DLD1 (cell line): ENCODE results near the gene ACOX3.
"Not testable (repeated sequence)": the region's sequence is repeated elsewhere in the genome, so short reads cannot be mapped to it uniquely, and the experiment has no call there.

Experiments
- in situ Hi-C: cut with HindIII; loops from 2 replicates; pipeline ENCODE4 v1.10.0; 2017; ENCODE audit warnings: low sequenced_read_pairs

The ACOX3 gene

DNA sequence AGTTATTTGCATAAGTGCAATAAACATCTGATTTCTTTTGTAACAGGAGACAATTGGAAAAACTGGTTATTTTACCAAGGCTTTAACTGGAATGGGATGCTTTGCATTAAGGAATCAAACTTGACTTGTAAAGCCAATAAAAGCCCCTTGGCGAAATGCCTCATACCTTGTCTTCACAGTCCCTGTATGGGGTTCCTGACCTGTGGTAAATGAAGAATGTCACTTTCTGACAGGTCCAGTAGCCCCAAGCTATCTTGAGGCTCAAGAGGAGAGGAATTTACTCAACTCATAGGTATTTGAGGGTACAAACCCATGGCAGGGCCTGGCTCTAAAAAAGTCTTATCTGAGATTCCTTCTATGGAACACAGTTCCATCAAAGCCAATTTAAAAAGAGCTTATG, 78.0 kb downstream of the ACOX3 start:
- in situ Hi-C loops, result no loop called here

DNA sequence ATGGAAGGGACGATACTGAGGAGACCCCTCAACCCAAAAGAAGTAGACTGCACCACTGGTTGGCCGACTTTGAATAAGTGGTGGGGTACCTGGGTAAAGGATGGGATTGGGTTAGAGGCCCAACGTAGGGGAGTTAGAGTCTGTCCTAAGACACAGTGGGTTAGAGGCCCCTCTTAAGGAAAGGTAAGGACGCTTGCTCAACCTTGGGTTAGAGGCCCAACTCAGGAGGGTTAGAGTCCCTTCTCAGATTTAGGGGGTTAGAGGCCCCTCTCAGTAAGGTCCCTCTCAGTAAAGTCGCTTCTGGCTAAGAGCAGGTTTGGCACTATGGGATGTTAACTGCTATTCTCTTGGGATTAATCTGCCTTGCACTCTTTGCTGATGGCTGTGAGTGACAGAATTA, 81.3 kb downstream of the ACOX3 start:
- in situ Hi-C loops, result no loop called here

DNA sequence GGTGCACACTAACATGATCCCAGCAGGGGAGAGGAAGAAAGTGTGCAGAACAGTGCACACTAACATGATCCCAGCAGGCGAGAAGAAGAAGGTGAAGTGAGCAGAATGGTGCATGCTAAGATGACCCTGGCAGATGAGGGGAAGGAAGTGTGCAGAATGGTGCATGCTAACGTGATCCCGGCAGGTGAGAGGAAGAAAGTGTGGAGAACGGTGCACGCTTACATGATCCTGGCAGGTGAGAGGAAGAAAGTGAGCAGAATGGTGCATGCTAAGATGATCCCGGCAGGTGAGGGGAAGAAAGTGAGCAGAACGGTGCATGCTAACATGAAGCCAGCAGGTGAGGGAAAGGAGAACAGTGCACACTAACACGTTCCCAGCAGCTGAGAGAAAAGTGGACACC, 83.7 kb downstream of the ACOX3 start:
- in situ Hi-C loops, result no loop called here

DNA sequence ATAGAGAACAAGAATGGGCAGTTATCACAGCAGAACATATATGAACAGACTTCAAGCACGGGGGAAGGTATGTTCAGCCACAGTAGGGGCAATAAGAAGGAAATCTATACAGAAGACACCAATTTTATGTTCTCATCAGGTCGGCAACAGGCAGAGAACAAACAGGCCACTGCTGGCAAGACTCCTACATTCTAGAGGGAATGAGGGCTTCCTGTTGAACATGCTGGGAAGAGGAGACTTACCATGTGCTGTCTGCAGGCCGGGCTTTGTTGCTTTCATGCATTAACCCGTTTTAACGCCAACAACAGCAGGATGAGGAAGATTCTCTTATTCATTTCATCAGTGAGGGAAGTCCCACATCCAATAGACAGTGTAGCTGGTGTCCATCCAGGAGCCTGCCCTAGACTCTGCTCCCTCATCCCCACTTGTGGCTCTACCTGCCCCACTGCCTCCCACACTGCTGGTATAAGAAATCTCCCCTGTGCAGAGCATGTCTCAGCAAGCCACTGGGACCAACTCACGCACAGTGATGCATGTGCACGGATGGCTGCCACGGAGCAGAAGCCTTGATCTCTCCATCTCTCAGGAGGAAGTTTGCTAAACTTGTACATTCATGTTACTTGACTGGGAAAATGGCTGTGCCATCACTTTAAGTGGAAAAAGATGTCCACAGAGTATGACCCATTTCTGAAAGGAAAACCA, 84.5 kb downstream of the ACOX3 start:
- in situ Hi-C loops, result no loop called here

DNA sequence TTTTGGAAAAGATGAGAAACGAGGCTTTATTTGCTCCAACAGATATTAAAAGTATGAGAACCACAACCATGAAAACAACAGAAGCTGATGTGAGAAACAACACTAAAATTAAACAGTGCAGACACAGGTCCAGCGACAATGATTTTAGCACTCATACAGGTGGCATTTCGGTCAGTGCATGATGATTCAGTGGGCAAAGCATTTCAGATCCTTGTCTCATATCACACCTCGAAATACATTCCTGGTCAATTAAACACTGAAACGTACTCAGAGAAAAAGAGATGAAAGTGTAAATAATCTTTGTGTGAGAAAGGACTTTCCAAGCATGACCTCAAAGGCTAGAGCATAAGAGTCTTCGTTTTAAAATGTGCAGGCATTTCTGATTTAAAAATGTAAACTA, 85.2 kb downstream of the ACOX3 start:
- in situ Hi-C loops, result no loop called here

DNA sequence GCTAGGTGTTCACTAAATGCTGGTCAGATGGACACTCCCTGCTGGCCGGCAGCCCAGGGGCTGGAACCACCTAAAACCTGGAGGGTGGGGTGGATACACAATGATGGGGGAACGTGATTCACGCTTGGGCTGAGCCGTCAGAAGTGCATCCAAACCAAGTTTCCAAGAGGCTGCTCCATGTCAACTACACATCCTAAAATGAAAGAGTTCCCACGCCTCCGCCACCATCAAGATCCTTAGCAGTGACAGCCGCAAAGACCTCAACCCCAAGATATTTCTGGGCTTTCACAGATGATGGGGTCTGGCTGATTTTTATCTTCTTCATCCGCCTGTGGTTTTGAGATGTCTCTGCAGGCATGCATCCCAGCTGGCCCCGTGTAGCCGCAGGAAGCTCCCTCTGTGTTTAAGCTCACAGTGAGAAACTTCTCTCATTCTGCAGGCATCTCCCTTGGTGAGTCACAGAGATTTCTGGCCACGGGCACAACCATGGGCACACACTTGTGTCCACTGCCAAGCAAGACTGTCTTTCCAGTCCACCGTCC, 86.5 kb downstream of the ACOX3 start:
- in situ Hi-C loops, result no loop called here

DNA sequence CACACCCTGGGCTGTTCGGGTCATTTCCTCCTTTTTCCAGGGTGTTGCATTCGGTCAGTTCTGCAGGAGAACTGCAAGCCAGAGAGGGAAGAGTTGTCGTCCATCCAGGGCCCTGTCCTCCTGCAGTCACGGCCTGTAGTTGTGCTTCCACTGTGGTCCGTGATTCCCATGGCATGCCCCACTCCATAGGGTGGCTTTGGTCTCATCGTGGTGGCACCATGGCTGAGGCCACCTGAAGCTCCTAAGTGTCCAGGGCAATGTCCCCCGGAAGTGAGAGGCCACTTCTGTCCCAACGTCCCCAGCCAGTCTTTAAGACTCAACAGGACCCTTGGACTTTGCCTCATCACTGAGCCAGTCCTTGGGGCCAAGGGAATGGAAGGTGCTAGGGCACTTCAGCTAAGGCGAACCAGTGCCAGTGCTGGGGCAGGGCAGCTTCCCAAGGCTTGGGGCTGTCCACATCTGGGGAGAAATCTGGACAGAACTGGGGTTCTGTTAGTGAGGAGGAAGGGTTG, 87.3 kb downstream of the ACOX3 start:
- in situ Hi-C loops, result no loop called here

DNA sequence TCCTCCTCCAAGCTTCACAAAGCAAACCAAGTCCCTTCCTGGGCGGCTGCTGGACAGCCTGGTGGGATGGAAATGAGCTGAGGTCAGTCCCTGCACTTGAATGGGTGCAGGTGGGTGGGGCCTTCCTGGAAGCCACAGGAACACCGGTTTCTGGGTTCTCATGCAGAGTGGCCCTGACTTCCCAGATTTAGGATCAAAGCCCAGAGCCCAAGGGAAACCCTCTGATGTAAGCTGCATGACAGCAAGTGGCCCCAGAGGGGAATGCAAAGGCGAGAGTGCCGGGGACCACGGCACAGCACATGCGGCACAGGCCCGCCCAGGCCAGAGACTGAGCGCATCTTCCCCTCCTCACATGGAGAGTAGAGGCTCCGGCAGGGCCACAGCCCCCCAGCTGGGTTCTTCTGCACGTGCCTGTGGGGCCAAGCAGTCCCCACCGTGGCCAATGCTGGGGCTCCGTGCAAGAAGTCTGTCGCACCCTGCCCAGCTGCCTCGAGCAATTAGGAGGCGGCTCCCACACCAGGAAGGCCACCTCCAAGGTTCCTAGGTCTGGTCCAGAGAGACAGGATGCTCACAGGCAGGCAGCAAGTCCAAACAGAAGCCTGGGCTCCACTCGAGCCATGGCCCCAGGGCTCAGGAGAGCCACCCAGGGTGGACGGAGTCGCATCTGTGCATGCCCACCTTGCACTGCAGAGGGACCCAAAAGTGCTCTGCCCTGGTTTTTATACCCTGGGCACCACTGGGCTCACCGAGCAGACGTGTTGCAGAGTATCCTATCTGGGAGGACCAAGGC, 88.0 kb downstream of the ACOX3 start:
- in situ Hi-C loops, result no loop called here

DNA sequence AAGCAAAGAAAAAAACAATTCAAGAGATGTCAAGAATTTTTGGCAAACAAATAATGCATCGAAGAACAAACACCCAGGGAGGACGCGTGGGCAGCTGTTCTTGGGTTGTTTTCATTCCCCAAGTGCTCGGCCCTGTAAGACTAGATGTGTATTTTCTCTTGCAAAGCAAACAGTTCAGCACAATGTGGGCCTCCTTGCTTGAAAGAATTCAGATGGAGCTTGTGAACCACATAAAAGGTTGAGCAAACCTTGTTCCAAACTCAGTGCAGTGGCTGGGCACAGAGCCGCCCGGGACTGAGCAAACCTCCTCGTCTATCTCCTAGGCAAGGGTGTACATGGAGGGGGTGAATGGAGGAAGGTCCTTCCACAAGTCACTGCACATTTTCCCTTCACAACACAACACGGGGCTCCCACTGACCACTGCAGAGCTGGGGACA, 88.6 kb downstream of the ACOX3 start:
- in situ Hi-C loops, result no loop called here

DNA sequence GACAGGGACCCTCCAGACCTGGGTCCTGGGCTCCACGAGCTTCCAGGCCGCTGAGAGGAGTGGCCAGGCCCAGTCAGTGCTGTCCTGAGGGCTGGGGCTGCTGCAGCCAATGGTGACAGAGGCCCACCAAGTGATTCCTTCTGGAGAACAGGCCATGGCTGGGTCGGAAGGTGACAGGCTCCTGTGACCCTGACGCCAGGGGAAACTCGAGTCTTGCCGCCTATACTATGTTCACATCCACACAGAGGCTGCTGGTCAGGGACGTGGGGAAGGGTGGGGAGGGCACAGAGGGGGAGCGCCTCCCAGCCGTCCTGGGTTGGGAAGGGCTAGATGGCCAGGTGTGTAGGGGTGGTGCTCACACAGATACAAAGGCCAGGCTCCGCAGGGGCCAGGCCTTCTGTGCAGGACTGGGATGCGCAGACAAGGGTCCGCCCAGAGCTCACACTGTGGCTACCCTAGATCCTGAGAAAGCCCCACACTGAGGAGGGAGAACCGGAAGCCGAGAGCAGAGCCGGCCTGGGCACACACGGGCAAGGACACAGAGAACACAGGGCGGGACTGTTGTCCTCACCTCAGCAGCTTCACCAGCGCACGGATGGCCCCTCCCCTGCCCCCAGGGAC, 89.6 kb downstream of the ACOX3 start:
- in situ Hi-C loops, result no loop called here

DNA sequence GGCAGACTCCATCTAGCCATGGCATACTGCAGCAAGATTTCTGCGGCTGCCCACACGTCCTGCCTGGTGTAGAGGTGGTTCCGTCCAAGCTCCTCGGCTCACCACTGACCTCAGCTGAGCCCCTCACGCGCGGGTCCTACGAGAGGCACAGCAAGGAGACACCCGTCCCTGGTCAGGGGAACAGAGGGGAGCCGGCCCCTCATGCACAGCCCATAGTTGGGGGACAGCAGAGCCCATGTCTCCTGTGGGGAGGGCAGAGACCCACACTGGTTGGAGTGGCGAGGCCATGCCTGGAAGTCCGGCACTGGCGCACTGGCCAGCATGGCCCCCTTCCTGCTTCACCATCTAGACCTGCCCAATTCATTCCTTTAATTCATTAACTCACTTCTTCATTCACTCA, 90.2 kb downstream of the ACOX3 start:
- in situ Hi-C loops, result no loop called here

DNA sequence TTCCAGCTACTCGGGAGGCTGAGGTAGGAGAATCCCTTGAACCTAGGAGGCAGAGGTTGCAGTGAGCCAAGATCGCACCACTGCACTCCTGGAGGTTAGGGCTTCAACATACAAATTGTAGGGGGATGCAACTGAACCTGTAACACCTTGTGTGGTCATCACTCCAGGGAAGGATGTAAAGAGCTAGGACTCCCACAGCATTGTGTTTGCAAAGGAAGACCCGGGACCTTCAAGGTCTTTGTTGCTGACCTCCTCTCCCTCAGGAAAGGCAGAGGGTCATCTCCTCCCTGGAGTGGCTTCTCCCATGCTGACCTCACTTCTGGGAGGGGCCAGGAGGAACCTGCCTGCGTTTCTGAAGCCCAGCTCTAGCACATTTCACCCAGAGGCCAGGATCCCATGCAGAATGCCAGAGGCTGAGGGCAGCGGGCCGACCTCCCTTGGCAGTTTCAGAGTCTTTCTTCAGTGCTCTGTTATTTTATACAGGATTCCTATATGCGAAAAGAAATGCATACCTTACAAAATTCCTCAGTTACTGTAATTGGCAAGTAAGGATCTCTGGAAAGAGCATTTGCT, 90.8 kb downstream of the ACOX3 start:
- in situ Hi-C loops, result no loop called here

DNA sequence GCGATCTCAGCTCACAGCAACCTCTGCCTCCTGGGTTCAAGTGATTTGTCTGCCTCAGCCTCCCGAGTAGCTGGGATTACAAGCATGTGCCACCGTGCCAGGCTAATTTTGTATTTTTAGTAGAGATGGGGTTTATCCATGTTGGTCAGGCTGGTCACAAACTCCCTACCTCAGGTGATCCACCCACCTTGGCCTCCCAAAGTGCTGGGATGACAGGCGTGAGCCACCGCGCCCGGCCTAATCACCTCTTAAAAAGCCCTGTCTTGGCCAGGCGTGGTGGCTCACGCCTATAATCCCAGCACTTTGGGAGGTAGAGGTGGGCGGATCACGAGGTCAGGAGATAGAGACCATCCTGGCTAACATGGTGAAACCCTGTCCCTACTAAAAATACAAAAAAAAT, 91.3 kb downstream of the ACOX3 start:
- in situ Hi-C loops, result not testable (repeated sequence)

DNA sequence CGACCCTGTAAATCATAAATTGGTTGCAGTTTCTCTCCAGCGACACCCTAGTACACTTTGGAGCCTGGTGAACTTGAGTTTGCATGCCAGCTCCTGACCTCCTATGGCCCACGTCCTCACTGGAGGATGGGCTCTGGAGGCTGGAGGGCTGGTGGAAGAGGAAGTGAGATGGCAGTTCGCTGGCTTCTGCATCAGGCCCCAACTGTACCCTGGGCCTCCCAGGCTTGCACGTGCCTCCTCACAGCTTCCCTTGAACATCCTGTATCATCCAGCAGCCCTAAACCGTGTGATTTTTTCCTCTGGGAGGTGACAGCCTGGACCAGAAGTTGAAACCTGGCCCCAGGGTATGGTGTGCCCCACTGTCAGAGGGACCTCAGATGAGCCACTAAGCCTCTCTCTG, 92.5 kb downstream of the ACOX3 start:
- in situ Hi-C loops, result no loop called here

DNA sequence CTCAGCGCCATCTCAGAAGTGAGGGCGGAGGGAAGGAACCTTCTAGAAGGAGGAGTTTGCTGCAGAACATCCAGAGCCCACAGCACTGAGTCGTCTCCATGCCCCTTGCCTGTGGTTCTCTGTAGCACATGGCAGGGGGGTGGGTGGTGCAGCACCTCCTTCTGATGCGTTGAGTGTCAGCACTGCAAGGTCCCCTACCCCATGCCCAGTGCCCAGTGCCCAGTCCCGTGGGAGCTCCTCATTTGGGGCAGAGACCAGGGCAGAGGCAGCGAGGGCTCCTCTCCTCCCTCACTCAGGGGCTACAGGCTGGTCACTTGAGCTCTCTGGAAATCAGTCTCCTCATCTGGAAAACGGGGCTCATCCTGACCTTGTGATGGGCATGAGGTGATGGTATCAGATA, 92.9 kb downstream of the ACOX3 start:
- in situ Hi-C loops, result no loop called here

DNA sequence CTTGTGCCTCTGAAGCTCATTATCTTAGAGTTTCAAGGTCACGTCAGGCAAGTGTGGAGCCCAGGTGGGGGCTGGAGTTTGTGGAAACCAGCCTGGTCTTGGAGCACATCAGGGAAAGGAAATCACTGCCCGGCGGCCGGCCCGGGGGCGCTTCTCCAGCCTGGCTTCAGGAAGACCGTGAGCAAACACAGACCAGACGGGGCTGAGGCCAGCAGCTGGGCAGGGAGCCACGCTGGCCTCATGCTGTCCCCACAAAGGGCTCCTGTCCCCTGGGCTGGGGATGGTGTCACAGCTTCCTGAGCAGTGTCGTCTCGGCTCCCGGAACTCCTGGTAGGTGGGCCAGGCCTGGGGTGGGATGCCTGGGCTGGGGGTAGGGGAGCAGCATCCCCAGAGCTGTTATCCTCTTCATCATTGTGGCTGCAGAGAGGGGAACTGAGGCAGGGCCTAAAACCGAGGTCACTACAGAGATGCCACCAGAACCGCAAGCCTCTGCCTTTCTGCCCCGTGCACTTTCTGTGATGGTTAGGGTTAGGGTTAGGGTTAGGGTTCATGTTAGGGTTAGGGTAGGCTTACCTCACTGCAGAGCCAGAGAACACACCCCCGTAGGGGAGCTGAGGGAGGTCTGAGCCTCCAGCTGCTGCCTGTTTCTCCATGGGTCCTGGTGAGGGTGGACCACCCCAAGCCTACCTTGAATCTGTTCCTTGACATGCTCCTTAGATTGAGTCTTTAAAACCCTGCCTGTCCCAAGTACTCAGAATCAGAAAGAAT, 93.5 kb downstream of the ACOX3 start:
- in situ Hi-C loops, result no loop called here

DNA sequence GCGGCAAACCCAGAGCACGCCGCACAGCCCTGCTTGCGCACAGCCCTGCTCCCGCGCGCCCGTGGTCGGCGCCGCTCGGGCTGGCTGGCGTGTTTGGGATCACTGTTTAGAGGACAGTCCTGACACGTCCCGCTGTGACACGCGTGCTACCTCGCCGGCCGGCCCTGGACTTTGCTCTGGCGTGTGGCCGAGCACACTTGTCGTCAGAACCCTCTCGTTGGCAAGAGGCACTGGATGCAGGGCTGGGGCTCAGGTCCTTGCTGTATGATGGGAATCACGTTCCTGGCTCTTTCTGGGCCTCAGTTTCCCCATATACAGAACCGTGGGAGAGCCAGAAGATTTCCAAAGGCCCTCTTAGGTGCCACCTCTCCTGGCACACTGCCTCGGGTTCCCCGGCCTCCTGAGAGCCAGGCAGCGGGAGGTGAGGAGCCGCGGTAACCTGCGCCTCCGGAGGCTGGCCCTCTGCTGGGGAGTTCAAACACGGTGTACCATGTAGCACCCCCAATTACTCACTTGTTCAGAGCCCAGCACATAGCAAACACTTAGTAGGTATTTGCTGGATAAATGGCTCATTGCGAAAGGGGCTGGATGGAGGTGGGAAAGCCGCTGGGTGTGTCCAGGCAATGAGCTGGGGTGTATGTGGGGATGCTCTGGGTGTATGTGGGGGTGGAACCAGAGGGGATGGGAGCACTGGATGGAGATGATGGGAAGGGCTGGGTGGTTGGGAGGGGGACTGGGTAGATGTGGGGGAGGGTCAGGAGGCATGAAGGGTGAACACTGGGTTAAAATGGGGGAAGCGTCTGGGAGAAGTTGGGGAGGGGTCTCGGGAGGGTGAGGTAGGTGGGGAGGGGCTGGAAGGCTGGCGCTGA, 94.3 kb downstream of the ACOX3 start:
- in situ Hi-C loops, result no loop called here

DNA sequence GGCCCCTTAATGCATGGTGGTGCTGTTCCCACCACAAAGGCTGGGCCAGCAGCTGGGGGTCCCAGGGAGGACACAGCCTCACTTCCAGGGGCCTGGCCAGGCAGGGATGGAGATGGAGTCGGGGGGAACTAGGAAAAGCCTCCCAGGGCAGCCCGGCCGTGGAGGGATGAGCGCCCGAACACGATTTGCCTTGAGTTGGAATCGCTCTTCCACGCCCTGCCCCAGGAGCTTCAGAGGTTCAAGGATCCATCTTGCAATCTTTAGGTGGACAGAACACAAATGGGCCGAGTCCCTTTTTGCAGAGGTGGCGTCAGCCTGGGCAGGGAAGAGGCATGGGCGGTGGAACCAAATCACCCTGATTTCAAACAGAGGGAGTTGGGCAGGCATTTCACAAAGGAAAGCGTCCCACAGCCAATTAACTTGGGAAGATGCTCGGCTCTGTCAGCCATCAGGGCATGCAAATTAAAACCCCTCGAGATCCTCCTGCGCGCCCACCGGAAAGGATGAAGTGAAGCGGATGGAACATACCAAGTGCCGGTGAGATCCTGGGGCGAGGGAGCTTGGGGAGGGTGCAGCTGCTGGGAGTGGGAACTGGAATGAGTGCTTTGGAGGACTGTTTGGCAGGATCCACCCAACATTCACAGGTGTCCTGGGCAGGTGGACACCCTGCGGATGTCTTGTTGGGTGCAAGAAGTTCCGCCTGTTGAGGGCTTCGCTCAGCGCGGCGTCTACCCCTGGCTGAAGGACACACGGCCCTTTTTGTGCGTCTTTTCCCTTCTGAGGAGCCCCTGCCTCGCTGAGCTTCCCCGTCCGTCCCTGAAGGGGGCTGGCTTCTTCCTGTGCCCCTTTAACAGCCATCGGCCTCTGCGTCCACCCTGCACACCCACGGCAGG, 95.2 kb downstream of the ACOX3 start:
- in situ Hi-C loops, result no loop called here

DNA sequence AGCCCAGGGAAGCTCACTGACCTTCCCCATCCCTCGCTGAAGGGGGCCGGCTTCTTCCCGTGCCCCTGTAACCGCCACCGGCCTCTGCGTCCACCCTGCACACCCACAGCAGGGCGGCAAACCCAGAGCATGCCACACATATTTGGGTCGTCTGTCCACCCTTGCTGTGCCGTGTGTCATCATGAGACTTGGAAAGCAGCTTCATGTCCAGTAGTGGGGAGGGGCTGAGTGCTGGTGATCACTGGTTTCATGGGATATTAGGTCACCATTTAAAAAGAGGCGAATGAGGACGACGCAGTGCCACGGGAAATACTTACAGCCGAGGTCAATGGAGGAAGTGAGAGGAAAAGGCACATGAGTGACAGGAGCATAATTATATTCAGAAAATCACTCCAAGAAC, 96.1 kb downstream of the ACOX3 start:
- in situ Hi-C loops, result no loop called here
